H9 (cell line): ENCODE results near the gene RND2. TPM values are rescaled to one million over a fixed set of nuclear protein-coding genes. Genes with fewer than 3 reads are reported as not detected.

Experiments
- DNase-seq: peaks from one replicate; pipeline ENCODE4 v3.0.0-alpha.2; 2017
- H2AFZ ChIP-seq: one replicate; pipeline ENCODE4 v1.6.1; 2013; ENCODE audit warnings: mild to moderate bottlenecking, low read length, control low read depth, moderate library complexity
- H2AK5ac ChIP-seq: 2 replicates; pipeline ENCODE4 v1.6.1; 2013; ENCODE audit warnings: low read length, control low read depth, mixed read lengths; ENCODE audit not compliant: insufficient read length
- H2BK120ac ChIP-seq: one replicate; pipeline ENCODE4 v1.6.1; 2013; ENCODE audit warnings: low read depth, mild to moderate bottlenecking, low read length, control low read depth, inconsistent platforms; ENCODE audit not compliant: poor library complexity, severe bottlenecking
- H2BK12ac ChIP-seq: 2 replicates; pipeline ENCODE4 v1.6.1; 2013; ENCODE audit warnings: low read length, control low read depth, mixed read lengths, low read depth; ENCODE audit not compliant: insufficient read length
- H2BK15ac ChIP-seq: 2 replicates; pipeline ENCODE4 v1.6.1; 2013; ENCODE audit warnings: low read depth, low read length, control low read depth
- H2BK20ac ChIP-seq: one replicate; pipeline ENCODE4 v1.6.1; 2013; ENCODE audit warnings: low read depth, mild to moderate bottlenecking, low read length, control low read depth, inconsistent platforms; ENCODE audit not compliant: poor library complexity, severe bottlenecking
- H2BK5ac ChIP-seq: 2 replicates; pipeline ENCODE4 v1.6.1; 2013; ENCODE audit warnings: low read length, control low read depth, mixed read lengths; ENCODE audit not compliant: insufficient read length
- H3K14ac ChIP-seq: 2 replicates; pipeline ENCODE4 v1.6.1; 2013; ENCODE audit warnings: low read length, control low read depth; ENCODE audit not compliant: insufficient read depth
- H3K18ac ChIP-seq: 2 replicates; pipeline ENCODE4 v1.6.1; 2013; ENCODE audit warnings: low read depth, mild to moderate bottlenecking, mixed read lengths, low read length, control low read depth; ENCODE audit not compliant: insufficient read length
- H3K23ac ChIP-seq: 2 replicates; pipeline ENCODE4 v1.6.1; 2013; ENCODE audit warnings: low read length, control low read depth, mixed read lengths, low read depth; ENCODE audit not compliant: insufficient read length
- H3K23me2 ChIP-seq: 2 replicates; pipeline ENCODE4 v1.6.1; 2013; ENCODE audit warnings: low read depth, mild to moderate bottlenecking, mixed read lengths, low read length, control low read depth; ENCODE audit not compliant: insufficient read length, poor library complexity, severe bottlenecking
- H3K27ac ChIP-seq: 2 replicates; pipeline ENCODE4 v1.5.1; 2013; ENCODE audit warnings: low read length, control low read depth, mixed read lengths, low read depth; ENCODE audit not compliant: insufficient read length
- H3K27me3 ChIP-seq: 2 replicates; pipeline ENCODE4 v1.6.1; 2013; ENCODE audit warnings: low read length, control low read depth, inconsistent platforms; ENCODE audit not compliant: insufficient read depth
- H3K4ac ChIP-seq: 2 replicates; pipeline ENCODE4 v1.6.1; 2013; ENCODE audit warnings: low read depth, mild to moderate bottlenecking, control low read depth, inconsistent platforms, low read length, moderate library complexity
- H3K4me1 ChIP-seq: 2 replicates; pipeline ENCODE4 v1.6.1; 2013; ENCODE audit warnings: low read length, control low read depth, inconsistent platforms; ENCODE audit not compliant: insufficient read depth
- H3K4me2 ChIP-seq: 2 replicates; pipeline ENCODE4 v1.6.1; 2013; ENCODE audit warnings: low read length, control low read depth, mixed read lengths; ENCODE audit not compliant: insufficient read length, insufficient read depth
- H3K56ac ChIP-seq: 2 replicates; pipeline ENCODE4 v1.6.1; 2013; ENCODE audit warnings: low read depth, mild to moderate bottlenecking, mixed read lengths, low read length, control low read depth; ENCODE audit not compliant: insufficient read length
- H3K79me1 ChIP-seq: 2 replicates; pipeline ENCODE4 v1.6.1; 2013; ENCODE audit warnings: low read depth, mild to moderate bottlenecking, moderate library complexity, low read length, control low read depth, inconsistent platforms; ENCODE audit not compliant: insufficient read depth, poor library complexity, severe bottlenecking
- H3K79me2 ChIP-seq: 2 replicates; pipeline ENCODE4 v1.6.1; 2013; ENCODE audit warnings: low read length, control low read depth, inconsistent platforms; ENCODE audit not compliant: insufficient read depth
- H3K9ac ChIP-seq: 2 replicates; pipeline ENCODE4 v1.6.1; 2013; ENCODE audit warnings: low read length, control low read depth, mixed read lengths; ENCODE audit not compliant: insufficient read length; ENCODE audit errors: extremely low read depth
- H3K9me3 ChIP-seq: one replicate; pipeline ENCODE4 v1.6.1; 2013; ENCODE audit warnings: low read depth, low read length, inconsistent platforms; ENCODE audit not compliant: control insufficient read depth
- H3T11ph ChIP-seq: one replicate; pipeline ENCODE4 v1.6.1; 2013; ENCODE audit warnings: mild to moderate bottlenecking, low read length, control low read depth, inconsistent platforms
- H4K20me1 ChIP-seq: one replicate; pipeline ENCODE4 v1.6.1; 2013; ENCODE audit not compliant: control insufficient read depth, insufficient read length, insufficient read depth
- H4K5ac ChIP-seq: 2 replicates; pipeline ENCODE4 v1.6.1; 2013; ENCODE audit warnings: low read depth, mild to moderate bottlenecking, mixed read lengths, low read length, control low read depth; ENCODE audit not compliant: insufficient read length
- H4K8ac ChIP-seq: replicated peaks from 2 replicates; pipeline ENCODE4 v1.6.1; 2013; ENCODE audit warnings: low read length, control low read depth, mixed read lengths, low read depth; ENCODE audit not compliant: insufficient read length
- H4K91ac ChIP-seq: 2 replicates; pipeline ENCODE4 v1.6.1; 2013; ENCODE audit warnings: low read depth, mild to moderate bottlenecking, moderate library complexity, mixed read lengths, low read length, control low read depth; ENCODE audit not compliant: insufficient read length
- H3K27ac Mint-ChIP-seq, 3 experiments: 2 replicates in 2 of 3; 3 replicates in 1 of 3; pipeline ENCODE4 v1.8.0; 2020 to 2021; ENCODE audit warnings: mixed read lengths in 3 of 3, mild to moderate bottlenecking in 1 of 3, moderate library complexity in 1 of 3
- H3K27me3 Mint-ChIP-seq: 2 replicates; pipeline ENCODE4 v1.8.0; 2021; ENCODE audit warnings: low read depth, mild to moderate bottlenecking, moderate library complexity, mixed read lengths
- H3K36me3 Mint-ChIP-seq, 3 experiments: 2 replicates in 2 of 3; 3 replicates in 1 of 3; pipeline ENCODE4 v1.8.0; 2020 to 2021; ENCODE audit warnings: low read depth in 3 of 3, mixed read lengths in 3 of 3; ENCODE audit not compliant: insufficient read depth in 1 of 3
- H3K4me1 Mint-ChIP-seq, 2 experiments: 2 replicates each; pipeline ENCODE4 v1.8.0; 2020; ENCODE audit warnings: mixed read lengths in 2 of 2
- H3K4me3 Mint-ChIP-seq, 2 experiments: 2 replicates in 1 of 2; 3 replicates in 1 of 2; pipeline ENCODE4 v1.8.0; 2020 to 2021; ENCODE audit warnings: mild to moderate bottlenecking in 2 of 2, mixed read lengths in 2 of 2, moderate library complexity in 1 of 2
- H3K9me3 Mint-ChIP-seq, 2 experiments: 2 replicates in 1 of 2; 3 replicates in 1 of 2; pipeline ENCODE4 v1.8.0; 2020; ENCODE audit warnings: mild to moderate bottlenecking in 2 of 2, mixed read lengths in 2 of 2, moderate library complexity in 1 of 2
- WGBS: extraction: QIAGEN DNeasy Blood & Tissue Kit; methylation state at CpG from one replicate; pipeline ENCODE4 v1.1.7; 2013; ENCODE audit warnings: missing lambda C conversion rate, low lambda C conversion rate, mixed read lengths; ENCODE audit not compliant: insufficient read length; ENCODE audit errors: extremely low coverage; 5-methylcytosine and 5-hydroxymethylcytosine counted together
- total RNA-seq: library from RNA; stranded (reverse); gene quantifications from 2 replicates; pipeline ENCODE4 v1.2.1, GENCODE V29; 2021
- TF ChIP-seq, protein P1 (sequence below): fragments of 200-600 bp; sonication (generic); conservative IDR thresholded peaks from 3 replicates; pipeline ENCODE4 v1.8.0; 2021; ENCODE audit warnings: antibody characterized with exemption, mild to moderate bottlenecking

The RND2 gene
- total RNA-seq, 1 experiment from 2014 or later = 47.8 TPM

DNA sequence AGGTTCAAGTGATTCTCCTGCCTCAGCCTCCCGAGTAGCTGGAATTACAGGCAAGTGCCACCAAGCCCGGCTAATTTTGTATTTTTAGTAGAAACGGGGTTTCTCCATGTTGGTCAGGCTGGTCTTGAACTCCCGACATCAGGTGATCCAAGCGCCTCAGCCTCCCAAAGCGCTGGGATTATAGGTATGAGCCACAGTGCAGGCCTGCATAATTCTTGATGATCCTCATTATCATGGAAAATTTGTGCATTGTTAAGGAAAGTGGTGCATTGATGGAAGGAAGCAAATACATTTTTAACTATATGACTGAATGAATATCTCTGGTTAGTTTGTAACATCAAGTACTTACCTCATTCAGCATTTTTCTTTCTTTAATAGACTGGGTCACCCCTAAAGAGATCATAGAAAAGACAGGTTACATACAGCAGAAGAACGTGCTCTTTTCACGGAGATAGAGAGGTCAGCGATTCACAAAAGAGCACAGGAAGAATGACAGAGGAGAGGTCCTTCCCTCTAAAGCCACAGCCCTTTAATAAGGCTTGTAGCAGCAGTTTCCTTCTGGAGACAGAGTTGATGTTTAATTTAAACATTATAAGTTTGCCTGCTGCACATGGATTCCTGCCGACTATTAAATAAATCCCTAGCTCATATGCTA lies 38.1 kb downstream of the RND2 start:
- H4K91ac ChIP-seq = no peak overlapping the region
- Mint-ChIP-seq H3K9me3 (no peaks in the 10 kb centered on the region), H3K4me3 (no peak overlapping the region; a peak in 1 of 5 replicates), H3K27me3 (no peaks in the 10 kb centered on the region), H3K27ac (peak overlapping the region; percentile 30 to 92 (median 65)), H3K4me1 (peaks cover 14 to 17% of the 10 kb centered on the region in 2 experiments), H3K36me3 (peaks cover 12 to 41% (median 34%) of the 10 kb centered on the region in 3 experiments; a peak in 6 of 7 replicates)
- H3K27me3 ChIP-seq = no peaks in the 10 kb centered on the region
- no peak overlapping the region for H2BK12ac ChIP-seq
- no peaks in the 10 kb centered on the region for H3K79me1 ChIP-seq
- H3K9me3 ChIP-seq = no peaks in the 10 kb centered on the region
- no peak overlapping the region for H3T11ph ChIP-seq
- H2BK5ac ChIP-seq = no peak overlapping the region
- no peaks in the 10 kb centered on the region for H3K79me2 ChIP-seq
- H3K23ac ChIP-seq = no peak overlapping the region
- no peak overlapping the region for H3K56ac ChIP-seq
- TF ChIP-seq, protein P1, sequence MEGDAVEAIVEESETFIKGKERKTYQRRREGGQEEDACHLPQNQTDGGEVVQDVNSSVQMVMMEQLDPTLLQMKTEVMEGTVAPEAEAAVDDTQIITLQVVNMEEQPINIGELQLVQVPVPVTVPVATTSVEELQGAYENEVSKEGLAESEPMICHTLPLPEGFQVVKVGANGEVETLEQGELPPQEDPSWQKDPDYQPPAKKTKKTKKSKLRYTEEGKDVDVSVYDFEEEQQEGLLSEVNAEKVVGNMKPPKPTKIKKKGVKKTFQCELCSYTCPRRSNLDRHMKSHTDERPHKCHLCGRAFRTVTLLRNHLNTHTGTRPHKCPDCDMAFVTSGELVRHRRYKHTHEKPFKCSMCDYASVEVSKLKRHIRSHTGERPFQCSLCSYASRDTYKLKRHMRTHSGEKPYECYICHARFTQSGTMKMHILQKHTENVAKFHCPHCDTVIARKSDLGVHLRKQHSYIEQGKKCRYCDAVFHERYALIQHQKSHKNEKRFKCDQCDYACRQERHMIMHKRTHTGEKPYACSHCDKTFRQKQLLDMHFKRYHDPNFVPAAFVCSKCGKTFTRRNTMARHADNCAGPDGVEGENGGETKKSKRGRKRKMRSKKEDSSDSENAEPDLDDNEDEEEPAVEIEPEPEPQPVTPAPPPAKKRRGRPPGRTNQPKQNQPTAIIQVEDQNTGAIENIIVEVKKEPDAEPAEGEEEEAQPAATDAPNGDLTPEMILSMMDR = no peak
- H4K20me1 ChIP-seq = no peaks in the 10 kb centered on the region
- no peak overlapping the region for H2BK120ac ChIP-seq
- H2BK20ac ChIP-seq = no peak overlapping the region
- no peak overlapping the region for H3K18ac ChIP-seq
- no peak overlapping the region for H3K4ac ChIP-seq
- H2BK15ac ChIP-seq = no peak overlapping the region
- no peak overlapping the region for H2AFZ ChIP-seq
- H3K27ac ChIP-seq = no peak overlapping the region
- no peak overlapping the region for H4K5ac ChIP-seq
- H4K8ac ChIP-seq = no peak overlapping the region
- no peak overlapping the region for H3K14ac ChIP-seq
- WGBS = no CpG with 5 or more reads among the region's 10 CpGs
- H3K9ac ChIP-seq = no peak overlapping the region
- H3K4me2 ChIP-seq = no peak overlapping the region
- DNase-seq = no peak
- H3K4me1 ChIP-seq = no peaks in the 10 kb centered on the region
- no peak overlapping the region for H2AK5ac ChIP-seq
- no peaks in the 10 kb centered on the region for H3K23me2 ChIP-seq
